Breast epithelium (tissue), 3 donors: ENCODE results near the gene PHB1.

Experiments used
- POLR2A ChIP-seq: fragments of 450-650 bp; IDR thresholded peaks from one replicate; pipeline ENCODE4 v1.6.1; 2016; ENCODE audit warnings: antibody characterized with exemption, mild to moderate bottlenecking, moderate library complexity
- POLR2AphosphoS5 ChIP-seq, 3 donors: sonication (generic); formaldehyde crosslinking; IDR thresholded peaks; one replicate each; pipeline ENCODE4 v1.6.1; 2017; ENCODE audit warnings: antibody characterized with exemption in 3 of 3
- TF ChIP-seq, protein P1 (sequence below), 3 donors: fragments of 450-650 bp; IDR thresholded peaks; one replicate each; pipeline ENCODE4 v1.5.1; 2016 to 2017; ENCODE audit warnings: antibody characterized with exemption in 3 of 3, mild to moderate bottlenecking in 3 of 3, moderate library complexity in 3 of 3

DNA sequence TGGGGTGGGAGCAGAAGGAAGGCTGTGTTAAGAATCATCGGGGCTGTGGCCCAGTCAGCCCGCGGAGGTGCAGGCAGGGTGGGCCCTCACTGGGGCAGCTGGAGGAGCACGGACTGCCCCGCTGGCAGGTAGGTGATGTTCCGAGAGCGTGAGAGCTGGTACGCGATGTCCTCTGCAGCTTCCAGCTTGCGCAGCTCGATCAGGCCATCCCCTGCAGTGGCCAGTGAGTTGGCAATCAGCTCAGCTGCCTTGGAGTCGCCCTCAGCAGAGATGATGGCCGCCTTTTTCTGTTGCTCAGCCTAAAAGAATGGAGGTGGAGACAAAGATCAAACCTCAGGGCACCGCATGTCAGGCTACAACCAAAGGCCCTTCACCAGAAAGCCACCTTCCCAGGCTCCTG lies 9.8 kb downstream of the PHB1 start:
- TF ChIP-seq, protein P1, sequence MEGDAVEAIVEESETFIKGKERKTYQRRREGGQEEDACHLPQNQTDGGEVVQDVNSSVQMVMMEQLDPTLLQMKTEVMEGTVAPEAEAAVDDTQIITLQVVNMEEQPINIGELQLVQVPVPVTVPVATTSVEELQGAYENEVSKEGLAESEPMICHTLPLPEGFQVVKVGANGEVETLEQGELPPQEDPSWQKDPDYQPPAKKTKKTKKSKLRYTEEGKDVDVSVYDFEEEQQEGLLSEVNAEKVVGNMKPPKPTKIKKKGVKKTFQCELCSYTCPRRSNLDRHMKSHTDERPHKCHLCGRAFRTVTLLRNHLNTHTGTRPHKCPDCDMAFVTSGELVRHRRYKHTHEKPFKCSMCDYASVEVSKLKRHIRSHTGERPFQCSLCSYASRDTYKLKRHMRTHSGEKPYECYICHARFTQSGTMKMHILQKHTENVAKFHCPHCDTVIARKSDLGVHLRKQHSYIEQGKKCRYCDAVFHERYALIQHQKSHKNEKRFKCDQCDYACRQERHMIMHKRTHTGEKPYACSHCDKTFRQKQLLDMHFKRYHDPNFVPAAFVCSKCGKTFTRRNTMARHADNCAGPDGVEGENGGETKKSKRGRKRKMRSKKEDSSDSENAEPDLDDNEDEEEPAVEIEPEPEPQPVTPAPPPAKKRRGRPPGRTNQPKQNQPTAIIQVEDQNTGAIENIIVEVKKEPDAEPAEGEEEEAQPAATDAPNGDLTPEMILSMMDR (IDR thresholded peaks at IDR 0.05) = no peak
- TF ChIP-seq POLR2AphosphoS5 (IDR thresholded peaks at IDR 0.05) (no peak), POLR2A (no peak)
